ENCODE measurements around the gene TRIM47.

Gene TRIM47

GRCh38 chr17:75828076-75828400, 50.3 kb downstream of the TRIM47 start:
- DNase-seq: no peak

- DNase-seq: peak; percentile 80
These were observed 50.9 kb downstream of the TRIM47 start for GRCh38 chr17:75827308-75828075.

GRCh38 chr17:75826561-75827307, 51.6 kb downstream of the TRIM47 start:
- no peak for DNase-seq

- no peak for DNase-seq
These were observed 52.5 kb downstream of the TRIM47 start for GRCh38 chr17:75825748-75826370.

GRCh38 chr17:75825149-75825552, 53.2 kb downstream of the TRIM47 start:
- no peak for DNase-seq

- no peak for DNase-seq
These were observed 53.7 kb downstream of the TRIM47 start for GRCh38 chr17:75824666-75825065.

All from CD4-positive, alpha-beta T cell treated with Interleukin-10 for 1 hour (primary cell).